HG02973 (cell line): Measurements from ENCODE around the gene ADARB1.

Source experiments
- ATAC-seq: cut with Tn5 transposase; IDR thresholded peaks from one replicate; pipeline ENCODE4 v1.9.1; 2021; ENCODE audit warnings: moderate library complexity; ENCODE audit not compliant: unreplicated experiment

ADARB1 gene

GRCh38 chr21:45187646-45188045, 113.3 kb downstream of the ADARB1 start:
- ATAC-seq: no peak

- ATAC-seq: no peak
Observed at GRCh38 chr21:45190013-45190412, 115.6 kb downstream of the ADARB1 start.

GRCh38 chr21:45192332-45192731, 118.0 kb downstream of the ADARB1 start:
- ATAC-seq: no peak

GRCh38 chr21:45196620-45197019, 122.2 kb downstream of the ADARB1 start:
- no peak for ATAC-seq

- no peak for ATAC-seq
Observed at GRCh38 chr21:45199201-45199600, 124.8 kb downstream of the ADARB1 start.

GRCh38 chr21:45200031-45200430, 125.7 kb downstream of the ADARB1 start:
- ATAC-seq: no peak

- no peak for ATAC-seq
Observed at GRCh38 chr21:45200581-45201296, 126.4 kb downstream of the ADARB1 start.

- ATAC-seq: no peak
Observed at GRCh38 chr21:45202344-45202743, 128.0 kb downstream of the ADARB1 start.

- no peak for ATAC-seq
Observed at GRCh38 chr21:45202889-45203288, 128.5 kb downstream of the ADARB1 start.

GRCh38 chr21:45203983-45204382, 129.6 kb downstream of the ADARB1 start:
- ATAC-seq: no peak

GRCh38 chr21:45204395-45204794, 130.0 kb downstream of the ADARB1 start:
- no peak for ATAC-seq

GRCh38 chr21:45207839-45208626, 133.7 kb downstream of the ADARB1 start:
- ATAC-seq: no peak

GRCh38 chr21:45208627-45208951, 134.2 kb downstream of the ADARB1 start:
- ATAC-seq: no peak

GRCh38 chr21:45209046-45209445, 134.7 kb downstream of the ADARB1 start:
- no peak for ATAC-seq

- ATAC-seq: no peak
Observed at GRCh38 chr21:45209685-45210284, 135.4 kb downstream of the ADARB1 start.

GRCh38 chr21:45210461-45210983, 136.1 kb downstream of the ADARB1 start:
- no peak for ATAC-seq

- ATAC-seq: no peak
Observed at GRCh38 chr21:45211661-45212060, 137.3 kb downstream of the ADARB1 start.

- no peak for ATAC-seq
Observed at GRCh38 chr21:45213392-45213791, 139.0 kb downstream of the ADARB1 start.

GRCh38 chr21:45215213-45215612, 140.8 kb downstream of the ADARB1 start:
- ATAC-seq: no peak

- no peak for ATAC-seq
Observed at GRCh38 chr21:45217010-45217409, 142.6 kb downstream of the ADARB1 start.

GRCh38 chr21:45219517-45219916, 145.1 kb downstream of the ADARB1 start:
- ATAC-seq: no peak

GRCh38 chr21:45220071-45220481, 145.7 kb downstream of the ADARB1 start:
- ATAC-seq: no peak
